Measurements from ENCODE around the gene KPTN.

KPTN gene

DNA sequence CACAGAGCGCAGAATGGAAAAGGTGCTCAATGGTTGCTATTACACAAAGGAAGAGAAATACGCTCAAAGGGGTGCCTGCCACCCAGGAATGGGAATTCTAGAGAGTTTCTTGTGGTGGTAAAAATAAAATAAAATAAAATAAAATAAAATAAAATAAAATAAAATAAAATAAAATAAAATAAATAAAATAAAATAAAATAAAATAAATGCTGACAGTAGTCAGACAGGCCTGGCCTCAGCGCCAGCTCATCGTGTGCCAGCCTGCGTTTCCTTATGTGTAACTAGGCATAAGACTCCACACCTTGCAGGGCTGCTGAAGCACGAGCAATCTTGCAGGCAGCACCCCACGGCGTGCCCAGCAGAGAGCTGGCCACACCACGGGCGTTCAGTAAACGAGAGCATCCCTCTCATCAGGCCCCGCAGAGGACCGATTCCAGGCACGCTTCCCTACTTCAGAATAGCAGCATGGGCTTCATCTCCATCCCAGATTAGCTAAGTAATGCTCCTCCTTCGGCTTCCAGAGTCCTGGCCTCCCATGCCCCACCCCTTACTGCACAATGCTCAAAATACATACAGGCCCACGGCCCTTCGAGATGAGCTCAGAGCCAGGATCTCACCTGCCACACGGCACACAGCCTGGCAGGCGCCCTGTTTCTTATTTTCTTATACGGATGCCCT is 25.3 kb upstream of the KPTN start:
- DNase-seq: no peak

DNA sequence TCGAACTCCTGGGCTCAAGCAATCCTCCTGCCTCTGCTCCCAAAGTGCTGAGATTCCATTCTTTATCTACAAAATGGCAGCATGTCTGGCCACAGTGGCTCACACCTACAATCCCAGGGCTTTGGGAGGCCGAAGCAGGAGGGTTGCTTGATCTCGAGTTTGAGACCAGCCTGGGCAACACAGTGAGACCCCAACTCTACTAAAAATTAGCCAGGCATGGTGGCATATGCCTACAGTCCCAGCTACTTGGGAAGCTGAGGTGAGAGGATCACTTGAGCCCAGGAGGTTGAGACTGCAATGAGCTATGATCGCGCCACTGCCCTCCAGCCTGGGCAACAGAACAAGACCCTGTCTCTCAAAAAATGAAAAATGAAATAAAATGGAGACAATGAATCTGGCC is 24.7 kb upstream of the KPTN start:
- DNase-seq: no peak

- no peak for DNase-seq
These were observed 24.0 kb upstream of the KPTN start for GRCh38 chr19:47507924-47508553.

- no peak for DNase-seq
These were observed 23.0 kb upstream of the KPTN start for GRCh38 chr19:47507012-47507411.

DNA sequence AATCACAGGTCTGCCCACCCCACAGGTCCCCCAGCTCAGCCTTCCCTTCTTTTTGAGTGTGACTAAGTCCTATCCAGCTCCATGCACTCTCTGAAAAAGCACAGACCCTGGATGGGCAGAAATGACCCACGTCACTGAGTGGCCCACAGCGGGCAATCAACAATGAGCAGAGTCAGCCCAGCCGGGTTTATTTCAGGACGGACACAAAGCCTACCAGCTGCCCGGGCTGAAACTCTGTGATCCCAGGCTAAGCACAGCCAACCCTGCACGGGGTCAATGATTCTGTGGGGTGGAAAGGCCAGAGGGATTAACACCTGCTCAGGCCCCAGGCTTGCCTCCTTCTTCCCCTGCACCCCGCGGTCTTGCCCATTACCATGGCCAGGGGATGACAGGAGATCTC is 22.4 kb upstream of the KPTN start:
- no peak for DNase-seq

DNA sequence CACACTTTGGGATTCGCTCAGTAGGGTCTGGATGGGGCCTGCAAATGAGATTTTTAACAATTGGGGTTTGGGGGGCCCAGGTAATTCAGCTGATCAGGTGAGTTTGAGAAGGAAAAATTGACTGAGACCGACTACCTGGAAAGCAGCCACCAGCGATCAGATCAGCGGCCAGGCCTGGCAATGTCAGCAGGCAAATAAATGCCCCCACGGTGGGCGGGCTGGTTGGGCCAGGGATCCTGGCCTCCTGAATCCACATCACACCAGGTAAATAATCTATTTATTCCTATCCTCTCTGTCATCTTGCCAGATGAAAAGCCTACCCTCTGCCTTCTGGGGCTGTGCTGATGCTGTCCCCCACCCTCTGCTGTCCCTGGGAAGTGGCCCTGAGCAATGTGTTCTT is 21.5 kb upstream of the KPTN start:
- no peak for DNase-seq

- DNase-seq: no peak
These were observed 19.8 kb upstream of the KPTN start for GRCh38 chr19:47503826-47504150.

DNA sequence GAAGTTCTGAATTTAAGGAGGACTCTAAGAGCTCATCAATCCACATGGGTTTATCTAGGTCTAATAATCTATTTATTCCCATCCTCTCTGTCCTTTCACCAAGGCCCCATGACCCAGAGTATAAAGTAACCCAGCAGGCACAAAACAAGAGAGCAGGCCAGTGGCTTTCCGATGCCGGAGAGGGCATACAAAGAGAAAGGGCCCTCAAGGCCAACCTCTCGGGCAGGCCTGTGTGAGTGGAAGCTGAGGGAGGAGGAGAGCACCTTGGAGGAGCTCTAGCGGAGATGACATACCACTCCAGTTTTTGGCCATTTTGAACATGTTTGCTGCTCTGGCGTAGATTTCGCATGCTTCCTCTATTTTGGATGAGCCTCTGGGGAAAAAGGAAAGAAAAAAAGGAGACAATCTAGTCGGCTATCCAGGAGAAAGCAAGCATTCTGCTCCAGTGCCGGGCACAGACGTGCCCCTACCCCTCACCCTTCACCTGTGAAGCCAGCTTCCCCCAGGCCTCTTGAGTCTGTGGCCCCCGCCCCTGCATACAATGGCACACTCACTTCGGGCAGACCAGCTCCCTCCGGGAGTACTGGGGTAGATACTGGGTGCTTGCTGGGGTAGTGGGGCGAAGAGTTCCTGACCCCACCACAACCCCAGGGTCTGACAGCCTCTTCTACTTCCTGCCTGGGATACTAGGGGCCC is 19.3 kb upstream of the KPTN start:
- no peak for DNase-seq

- no peak for DNase-seq
These were observed 16.1 kb upstream of the KPTN start for GRCh38 chr19:47499863-47500830.

DNA sequence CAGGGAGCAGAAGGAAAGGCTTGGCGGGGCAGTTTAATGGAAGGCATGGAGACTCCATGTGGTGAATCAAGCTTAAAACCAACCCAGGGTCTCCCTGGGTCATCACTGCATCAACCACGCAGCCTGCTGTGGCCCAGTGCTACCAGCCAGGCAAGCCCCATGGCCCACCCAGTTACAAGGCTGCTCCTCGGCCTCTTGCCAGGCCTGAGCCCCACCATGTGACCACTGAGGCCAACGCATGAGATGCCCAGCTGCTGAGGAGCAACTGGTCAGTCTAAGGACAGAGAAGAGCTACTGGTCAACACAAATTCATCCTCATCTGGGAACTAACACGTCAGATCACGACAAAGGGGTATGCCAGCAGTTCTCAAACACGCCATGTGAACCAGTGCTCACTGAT is 15.4 kb upstream of the KPTN start:
- no peak for DNase-seq

DNA sequence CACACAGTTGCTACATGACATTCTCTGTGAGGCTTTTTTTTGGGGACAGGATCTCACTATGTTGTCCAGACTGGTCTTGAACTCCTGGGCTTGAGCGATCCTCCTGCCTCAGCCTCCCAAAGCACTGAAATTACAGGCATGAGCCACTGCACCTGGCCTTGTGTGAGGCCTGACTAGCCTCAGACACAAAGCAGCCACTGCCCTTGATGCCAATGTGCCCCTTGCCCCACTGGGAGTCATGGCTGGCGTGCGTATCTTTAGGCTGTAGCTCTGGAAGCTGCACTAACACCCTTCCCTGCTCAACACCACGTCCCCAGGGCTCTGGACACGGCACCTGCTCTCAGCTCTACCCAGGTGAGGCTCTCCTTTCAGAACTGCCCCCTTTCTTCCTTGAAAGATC is 14.5 kb upstream of the KPTN start:
- no peak for DNase-seq

DNA sequence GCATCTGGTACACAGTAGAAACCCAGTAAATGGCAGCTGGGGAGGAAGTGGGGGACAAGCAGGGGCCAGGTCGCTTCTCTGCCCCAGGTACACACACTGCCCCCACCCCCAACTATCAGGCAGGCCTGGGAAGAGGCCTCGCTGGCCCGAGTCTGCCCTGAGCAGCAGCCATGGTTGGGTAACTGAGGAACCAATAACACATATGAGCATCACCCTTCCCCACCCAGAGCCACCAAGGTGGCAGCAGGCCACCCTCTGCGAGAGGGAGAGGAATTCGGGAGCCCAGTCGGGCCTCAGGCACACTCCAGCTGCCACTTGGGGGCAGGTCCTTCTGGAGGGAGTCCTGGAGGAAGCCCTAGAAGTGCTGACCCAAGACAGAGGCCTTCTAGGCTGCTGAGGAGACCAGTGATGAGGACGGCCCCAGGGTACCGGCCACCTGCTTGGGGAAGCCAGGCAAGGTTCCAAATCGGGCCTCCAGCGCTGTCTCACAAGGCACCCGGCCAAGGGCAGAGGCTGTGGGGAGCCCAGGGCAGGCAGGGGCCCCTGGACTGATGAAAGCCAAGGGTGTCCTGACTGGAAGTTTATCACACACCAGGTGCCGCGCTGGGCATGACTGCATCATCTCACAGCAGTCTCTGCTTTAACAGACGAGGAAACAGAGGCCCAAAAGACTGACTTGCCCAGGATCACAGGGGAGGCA is 14.0 kb upstream of the KPTN start:
- DNase-seq: no peak

DNA sequence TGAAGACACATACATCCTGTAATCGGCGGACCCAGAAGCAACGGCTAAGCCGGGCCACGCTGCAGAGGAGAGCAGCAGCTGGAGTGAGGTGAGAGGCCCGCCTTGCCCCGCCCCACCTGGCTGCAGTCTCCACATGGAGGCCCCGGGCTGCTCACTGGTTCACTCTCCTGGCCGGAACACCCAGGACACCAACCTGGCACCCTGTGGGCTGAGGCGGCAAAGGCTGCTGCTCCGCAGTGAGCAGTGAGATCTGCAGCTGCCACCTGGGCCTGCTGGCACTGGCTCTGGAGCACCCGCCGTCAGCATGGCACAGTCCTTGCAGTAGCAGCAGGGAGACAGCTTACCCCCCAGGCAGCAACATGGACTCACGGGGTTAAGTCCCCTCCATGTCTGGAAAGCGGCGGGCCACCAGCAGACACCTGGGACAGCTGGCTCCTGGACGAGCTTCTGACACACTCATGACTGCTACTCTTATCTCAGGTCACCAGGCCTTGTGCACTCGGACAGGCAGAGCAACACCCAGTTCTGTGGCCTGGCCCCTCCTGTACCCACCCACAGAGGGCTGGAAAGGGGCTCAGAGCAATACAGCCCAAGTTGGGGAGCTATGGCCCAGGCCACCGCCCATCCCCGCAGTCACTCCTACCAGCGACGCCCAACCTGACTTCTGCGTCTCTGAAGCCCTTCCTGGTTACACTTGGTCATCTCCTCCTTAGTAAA is 13.2 kb upstream of the KPTN start:
- DNase-seq: no peak

- no peak for DNase-seq
These were observed 11.7 kb upstream of the KPTN start for GRCh38 chr19:47495478-47496372.

DNA sequence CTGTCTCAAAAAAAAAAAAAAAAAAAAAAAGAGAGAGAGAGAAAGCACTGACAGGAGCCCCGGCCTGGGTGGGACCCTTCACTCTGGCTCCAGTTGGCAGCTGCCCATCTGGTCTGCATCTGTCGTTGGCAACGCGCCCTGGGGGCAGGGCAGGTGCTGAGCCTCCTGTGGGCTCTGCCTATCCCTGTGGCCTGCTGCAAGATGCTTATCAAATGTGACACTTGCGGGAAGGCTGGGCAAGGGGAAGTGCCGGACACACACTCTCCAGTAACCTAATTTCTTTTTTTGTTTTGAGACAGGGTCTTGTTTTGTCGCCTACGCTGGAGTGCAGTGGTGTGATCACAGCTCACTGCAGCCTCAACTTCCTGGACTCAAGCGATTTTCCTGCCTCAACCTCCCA is 10.7 kb upstream of the KPTN start:
- no peak for DNase-seq

GRCh38 chr19:47494211-47494547 is 10.2 kb upstream of the KPTN start:
- no peak for DNase-seq

- no peak for DNase-seq
These were observed 9.6 kb upstream of the KPTN start for GRCh38 chr19:47493378-47494210.

GRCh38 chr19:47492571-47493377 is 8.8 kb upstream of the KPTN start:
- no peak for DNase-seq

- no peak for DNase-seq
These were observed 8.1 kb upstream of the KPTN start for GRCh38 chr19:47492137-47492533.
